ENCODE measurements around the gene ASGR2.
"Not testable (repeated sequence)": the region's sequence is repeated elsewhere in the genome, so short reads cannot be mapped to it uniquely, and the experiment has no call there.

DNA sequence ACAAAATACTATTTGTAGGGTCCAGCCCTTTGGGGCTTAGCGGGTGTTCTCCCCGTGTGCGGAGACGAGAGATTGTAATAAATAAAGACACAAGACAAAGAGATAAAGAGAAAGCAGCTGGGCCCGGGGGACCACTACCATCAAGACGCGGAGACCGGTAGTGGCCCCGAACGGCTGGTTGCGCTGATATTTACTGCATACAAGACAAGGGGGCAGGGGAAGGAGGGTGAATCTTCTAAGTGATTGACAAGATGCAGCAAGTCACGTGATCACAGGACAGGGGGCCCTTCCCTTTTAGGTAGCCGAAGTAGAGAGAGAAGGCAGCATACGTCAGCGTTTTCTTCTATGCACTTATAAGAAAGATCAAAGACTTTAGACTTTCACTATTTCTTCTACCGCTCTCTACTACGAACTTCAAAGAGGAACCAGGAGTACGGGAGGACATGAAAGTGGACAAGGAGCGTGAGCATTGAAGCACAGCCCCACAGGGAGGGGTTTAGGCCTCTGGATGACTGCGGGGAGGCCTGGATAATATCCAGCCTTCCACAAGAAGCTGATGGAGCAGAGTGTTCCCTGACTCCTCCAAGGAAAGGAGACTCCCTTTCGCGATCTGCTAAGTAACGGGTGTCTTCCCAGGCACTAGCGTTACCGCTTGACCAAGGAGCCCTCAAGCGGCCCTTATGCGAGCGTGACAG is 23.2 kb downstream of the ASGR2 start:
- TF ChIP-seq, protein P1, sequence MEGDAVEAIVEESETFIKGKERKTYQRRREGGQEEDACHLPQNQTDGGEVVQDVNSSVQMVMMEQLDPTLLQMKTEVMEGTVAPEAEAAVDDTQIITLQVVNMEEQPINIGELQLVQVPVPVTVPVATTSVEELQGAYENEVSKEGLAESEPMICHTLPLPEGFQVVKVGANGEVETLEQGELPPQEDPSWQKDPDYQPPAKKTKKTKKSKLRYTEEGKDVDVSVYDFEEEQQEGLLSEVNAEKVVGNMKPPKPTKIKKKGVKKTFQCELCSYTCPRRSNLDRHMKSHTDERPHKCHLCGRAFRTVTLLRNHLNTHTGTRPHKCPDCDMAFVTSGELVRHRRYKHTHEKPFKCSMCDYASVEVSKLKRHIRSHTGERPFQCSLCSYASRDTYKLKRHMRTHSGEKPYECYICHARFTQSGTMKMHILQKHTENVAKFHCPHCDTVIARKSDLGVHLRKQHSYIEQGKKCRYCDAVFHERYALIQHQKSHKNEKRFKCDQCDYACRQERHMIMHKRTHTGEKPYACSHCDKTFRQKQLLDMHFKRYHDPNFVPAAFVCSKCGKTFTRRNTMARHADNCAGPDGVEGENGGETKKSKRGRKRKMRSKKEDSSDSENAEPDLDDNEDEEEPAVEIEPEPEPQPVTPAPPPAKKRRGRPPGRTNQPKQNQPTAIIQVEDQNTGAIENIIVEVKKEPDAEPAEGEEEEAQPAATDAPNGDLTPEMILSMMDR (IDR thresholded peaks at IDR 0.05; ENCODE audit: insufficient read depth, low read length), result not testable (repeated sequence)
- TF ChIP-seq POLR2AphosphoS5 (IDR thresholded peaks at IDR 0.05; ENCODE audit: low read depth); SPI1 (IDR thresholded peaks at IDR 0.05; ENCODE audit: borderline replicate concordance, low read depth); GABPA (IDR thresholded peaks at IDR 0.05; ENCODE audit: low read depth): not testable (repeated sequence)
- TF ChIP-seq, protein P2, sequence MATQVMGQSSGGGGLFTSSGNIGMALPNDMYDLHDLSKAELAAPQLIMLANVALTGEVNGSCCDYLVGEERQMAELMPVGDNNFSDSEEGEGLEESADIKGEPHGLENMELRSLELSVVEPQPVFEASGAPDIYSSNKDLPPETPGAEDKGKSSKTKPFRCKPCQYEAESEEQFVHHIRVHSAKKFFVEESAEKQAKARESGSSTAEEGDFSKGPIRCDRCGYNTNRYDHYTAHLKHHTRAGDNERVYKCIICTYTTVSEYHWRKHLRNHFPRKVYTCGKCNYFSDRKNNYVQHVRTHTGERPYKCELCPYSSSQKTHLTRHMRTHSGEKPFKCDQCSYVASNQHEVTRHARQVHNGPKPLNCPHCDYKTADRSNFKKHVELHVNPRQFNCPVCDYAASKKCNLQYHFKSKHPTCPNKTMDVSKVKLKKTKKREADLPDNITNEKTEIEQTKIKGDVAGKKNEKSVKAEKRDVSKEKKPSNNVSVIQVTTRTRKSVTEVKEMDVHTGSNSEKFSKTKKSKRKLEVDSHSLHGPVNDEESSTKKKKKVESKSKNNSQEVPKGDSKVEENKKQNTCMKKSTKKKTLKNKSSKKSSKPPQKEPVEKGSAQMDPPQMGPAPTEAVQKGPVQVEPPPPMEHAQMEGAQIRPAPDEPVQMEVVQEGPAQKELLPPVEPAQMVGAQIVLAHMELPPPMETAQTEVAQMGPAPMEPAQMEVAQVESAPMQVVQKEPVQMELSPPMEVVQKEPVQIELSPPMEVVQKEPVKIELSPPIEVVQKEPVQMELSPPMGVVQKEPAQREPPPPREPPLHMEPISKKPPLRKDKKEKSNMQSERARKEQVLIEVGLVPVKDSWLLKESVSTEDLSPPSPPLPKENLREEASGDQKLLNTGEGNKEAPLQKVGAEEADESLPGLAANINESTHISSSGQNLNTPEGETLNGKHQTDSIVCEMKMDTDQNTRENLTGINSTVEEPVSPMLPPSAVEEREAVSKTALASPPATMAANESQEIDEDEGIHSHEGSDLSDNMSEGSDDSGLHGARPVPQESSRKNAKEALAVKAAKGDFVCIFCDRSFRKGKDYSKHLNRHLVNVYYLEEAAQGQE (IDR thresholded peaks at IDR 0.05; ENCODE audit: insufficient replicate concordance, low read depth), result not testable (repeated sequence)

Data from HL-60 (cell line).